ENCODE results near the gene PDE2A. TPM values are rescaled to one million over a fixed set of nuclear protein-coding genes. Genes with fewer than 3 reads are reported as not detected.

Gene PDE2A
- total RNA-seq: under 1 TPM in 1 of 2 experiments, not detected in 1; 0.83 TPM

- H3K27ac Mint-ChIP-seq: no peak within 1 kb of the TSS
- POLR2A ChIA-PET: no interaction called here
- DNase-seq (peak; percentile 29), ATAC-seq (ENCODE audit: low read depth) (no peak)
- no peaks in the 10 kb centered on the region for H3K36me3 Mint-ChIP-seq
- no peak within 1 kb of the TSS for H3K4me3 Mint-ChIP-seq
- H3K4me1 Mint-ChIP-seq: peaks cover 3% of the 10 kb centered on the region
- no peaks in the 10 kb centered on the region for H3K9me3 Mint-ChIP-seq
- peaks cover 78% of the 10 kb centered on the region for H3K27me3 Mint-ChIP-seq
Observed at GRCh38 chr11:72673943-72674828, at the start of gene PDE2A. Gene PDE2A (minus strand): TSS chr11:72674422. CDS start chr11:72674207, 215 bp downstream.

- H3K27ac Mint-ChIP-seq: peak overlapping the region; percentile 70
- H3K27me3 Mint-ChIP-seq: no peaks in the 10 kb centered on the region
- no peaks in the 10 kb centered on the region for H3K36me3 Mint-ChIP-seq
- H3K9me3 Mint-ChIP-seq: no peaks in the 10 kb centered on the region
- no peak overlapping the region for H3K4me3 Mint-ChIP-seq
- no peak for ATAC-seq (ENCODE audit: low read depth)
- POLR2A ChIA-PET: interaction anchor here (2.4 kb wide), 3 partner anchors 70 to 92 kb away, joined by 11 to 21 read pairs (median 12); partner anchors contain the start of genes ATG16L2 and STARD10
- DNase-seq: no peak
- H3K4me1 Mint-ChIP-seq: peaks cover 32% of the 10 kb centered on the region
Observed at GRCh38 chr11:72723508-72723907, 49.3 kb upstream of the PDE2A start.

GRCh38 chr11:72722050-72722748, 48.0 kb upstream of the PDE2A start:
- Mint-ChIP-seq H3K27ac (peak overlapping the region; percentile 93), H3K4me1 (peaks cover 33% of the 10 kb centered on the region), H3K9me3 (no peaks in the 10 kb centered on the region), H3K27me3 (no peaks in the 10 kb centered on the region), H3K4me3 (peak overlapping the region; percentile 90), H3K36me3 (no peaks in the 10 kb centered on the region)
- peak; percentile 86 for DNase-seq
- POLR2A ChIA-PET: interaction anchor here (0.7 to 2.4 kb wide), 11 partner anchors 10 to 457 kb away, joined by 3 to 21 read pairs (median 4); partner anchors contain the start of genes ATG16L2, FCHSD2 and STARD10
- ATAC-seq (ENCODE audit: low read depth): peak; percentile 87

GRCh38 chr11:72721689-72722049, 47.4 kb upstream of the PDE2A start:
- Mint-ChIP-seq H3K9me3 (no peaks in the 10 kb centered on the region), H3K27ac (peak overlapping the region; percentile 93), H3K4me3 (peak overlapping the region; percentile 90), H3K27me3 (no peaks in the 10 kb centered on the region), H3K4me1 (peaks cover 33% of the 10 kb centered on the region), H3K36me3 (no peaks in the 10 kb centered on the region)
- ATAC-seq (ENCODE audit: low read depth) (peak; percentile 29), DNase-seq (peak; percentile 68)
- POLR2A ChIA-PET: interaction anchor here (0.7 to 2.4 kb wide), 9 partner anchors 10 to 421 kb away, joined by 3 to 21 read pairs (median 5); partner anchors contain the start of genes ATG16L2, FCHSD2 and STARD10

- Mint-ChIP-seq H3K9me3 (no peaks in the 10 kb centered on the region), H3K27me3 (no peaks in the 10 kb centered on the region), H3K4me3 (peak overlapping the region; percentile 90), H3K36me3 (peaks cover under 1% of the 10 kb centered on the region), H3K4me1 (peaks cover 34% of the 10 kb centered on the region), H3K27ac (peak overlapping the region; percentile 93)
- no peak for DNase-seq
- no peak for ATAC-seq (ENCODE audit: low read depth)
- POLR2A ChIA-PET: interaction anchor here (0.7 to 2.4 kb wide), 3 partner anchors 47 to 421 kb away, joined by 3 to 21 read pairs (median 9); partner anchors contain the start of genes ATG16L2 and FCHSD2
Observed at GRCh38 chr11:72721276-72721675, 47.1 kb upstream of the PDE2A start.

GRCh38 chr11:72720784-72721183, 46.6 kb upstream of the PDE2A start:
- peaks cover 36% of the 10 kb centered on the region for H3K4me1 Mint-ChIP-seq

GRCh38 chr11:72720047-72720446, 45.8 kb upstream of the PDE2A start:
- Mint-ChIP-seq H3K9me3 (no peaks in the 10 kb centered on the region), H3K36me3 (peaks cover 2% of the 10 kb centered on the region), H3K27me3 (no peaks in the 10 kb centered on the region), H3K4me1 (peaks cover 32% of the 10 kb centered on the region), H3K27ac (peak overlapping the region; percentile 93), H3K4me3 (peak overlapping the region; percentile 90)
- POLR2A ChIA-PET: no interaction called here
- DNase-seq (no peak), ATAC-seq (ENCODE audit: low read depth) (no peak)

More at GRCh38 chr11:72720784-72721183, 46.6 kb upstream of the PDE2A start:
- no peak for ATAC-seq (ENCODE audit: low read depth)
- POLR2A ChIA-PET: no interaction called here
- no peak for DNase-seq
- Mint-ChIP-seq H3K36me3 (peaks cover 2% of the 10 kb centered on the region), H3K4me3 (peak overlapping the region; percentile 90), H3K27me3 (no peaks in the 10 kb centered on the region), H3K27ac (peak overlapping the region; percentile 93), H3K9me3 (no peaks in the 10 kb centered on the region)

GRCh38 chr11:72719551-72719950, 45.3 kb upstream of the PDE2A start:
- H3K27ac Mint-ChIP-seq: peak overlapping the region; percentile 93
- peaks cover 34% of the 10 kb centered on the region for H3K4me1 Mint-ChIP-seq
- H3K36me3 Mint-ChIP-seq: peaks cover 2% of the 10 kb centered on the region
- POLR2A ChIA-PET: no interaction called here
- no peak for DNase-seq
- no peaks in the 10 kb centered on the region for H3K9me3 Mint-ChIP-seq
- no peak for ATAC-seq (ENCODE audit: low read depth)
- H3K27me3 Mint-ChIP-seq: no peaks in the 10 kb centered on the region
- H3K4me3 Mint-ChIP-seq: peak overlapping the region; percentile 90

GRCh38 chr11:72719144-72719543, 44.9 kb upstream of the PDE2A start:
- no peak for DNase-seq
- H3K4me3 Mint-ChIP-seq: no peak overlapping the region

GRCh38 chr11:72718101-72718501, 43.9 kb upstream of the PDE2A start:
- POLR2A ChIA-PET: interaction anchor here (1.3 kb wide), 1 partner anchor 98 kb away, joined by 3 read pairs; no protein-coding TSS in a partner anchor
- Mint-ChIP-seq H3K36me3 (peaks cover 2% of the 10 kb centered on the region), H3K27ac (no peak overlapping the region), H3K4me3 (no peak overlapping the region), H3K4me1 (peaks cover 30% of the 10 kb centered on the region), H3K27me3 (no peaks in the 10 kb centered on the region), H3K9me3 (no peaks in the 10 kb centered on the region)
- ATAC-seq (ENCODE audit: low read depth): no peak
- no peak for DNase-seq

More at GRCh38 chr11:72719144-72719543, 44.9 kb upstream of the PDE2A start:
- H3K36me3 Mint-ChIP-seq: peaks cover 2% of the 10 kb centered on the region
- POLR2A ChIA-PET: no interaction called here
- no peaks in the 10 kb centered on the region for H3K27me3 Mint-ChIP-seq
- ATAC-seq (ENCODE audit: low read depth): no peak
- H3K27ac Mint-ChIP-seq: no peak overlapping the region
- H3K4me1 Mint-ChIP-seq: peaks cover 34% of the 10 kb centered on the region
- H3K9me3 Mint-ChIP-seq: no peaks in the 10 kb centered on the region

- H3K4me1 Mint-ChIP-seq: peaks cover 28% of the 10 kb centered on the region
- no peak overlapping the region for H3K27ac Mint-ChIP-seq
- POLR2A ChIA-PET: no interaction called here
- no peak for DNase-seq
- no peaks in the 10 kb centered on the region for H3K27me3 Mint-ChIP-seq
- no peaks in the 10 kb centered on the region for H3K9me3 Mint-ChIP-seq
- H3K36me3 Mint-ChIP-seq: peaks cover 6% of the 10 kb centered on the region
- ATAC-seq (ENCODE audit: low read depth): no peak
- no peak overlapping the region for H3K4me3 Mint-ChIP-seq
Observed at GRCh38 chr11:72716788-72717435, 42.7 kb upstream of the PDE2A start.

GRCh38 chr11:72716290-72716689, 42.1 kb upstream of the PDE2A start:
- POLR2A ChIA-PET: no interaction called here
- Mint-ChIP-seq H3K27ac (no peak overlapping the region), H3K4me1 (peaks cover 28% of the 10 kb centered on the region), H3K36me3 (peaks cover 6% of the 10 kb centered on the region), H3K9me3 (no peaks in the 10 kb centered on the region), H3K4me3 (no peak overlapping the region), H3K27me3 (no peaks in the 10 kb centered on the region)
- DNase-seq: no peak
- no peak for ATAC-seq (ENCODE audit: low read depth)

GRCh38 chr11:72712841-72713240, 38.6 kb upstream of the PDE2A start:
- Mint-ChIP-seq H3K36me3 (peaks cover 16% of the 10 kb centered on the region), H3K27ac (peak overlapping the region; percentile 42)
- POLR2A ChIA-PET: no interaction called here

More at GRCh38 chr11:72712841-72713240, 38.6 kb upstream of the PDE2A start:
- no peaks in the 10 kb centered on the region for H3K27me3 Mint-ChIP-seq
- H3K9me3 Mint-ChIP-seq: no peaks in the 10 kb centered on the region
- no peak for DNase-seq
- ATAC-seq (ENCODE audit: low read depth): no peak
- H3K4me1 Mint-ChIP-seq: peaks cover 11% of the 10 kb centered on the region
- no peak overlapping the region for H3K4me3 Mint-ChIP-seq
